SW480 (cell line): ENCODE data around the gene NANOS3.

ENCODE experiments used
- DNase-seq: peaks from one replicate; pipeline ENCODE4 v3.0.0-alpha.2; 2016; ENCODE audit warnings: low spot score

NANOS3 gene

GRCh38 chr19:13876834-13877233, at the start of gene NANOS3:
NANOS3 (plus strand) TSS chr19:13877134; CDS start chr19:13877249, 115 bp downstream.
- DNase-seq: no peak

- DNase-seq: no peak
Measured at GRCh38 chr19:13827656-13828055, 49.3 kb upstream of the NANOS3 start.

GRCh38 chr19:13830114-13830740, 46.7 kb upstream of the NANOS3 start:
- DNase-seq: no peak

- no peak for DNase-seq
Measured at GRCh38 chr19:13830741-13831536, 46.0 kb upstream of the NANOS3 start.

- DNase-seq: no peak
Measured at GRCh38 chr19:13831537-13832467, 45.1 kb upstream of the NANOS3 start.

- peak; percentile 89 for DNase-seq
Measured at GRCh38 chr19:13833330-13834243, 43.3 kb upstream of the NANOS3 start.

- DNase-seq: peak; percentile 76
Measured at GRCh38 chr19:13834244-13835069, 42.5 kb upstream of the NANOS3 start.

- DNase-seq: no peak
Measured at GRCh38 chr19:13835791-13836723, 40.9 kb upstream of the NANOS3 start.

- no peak for DNase-seq
Measured at GRCh38 chr19:13838435-13839129, 38.4 kb upstream of the NANOS3 start.

- no peak for DNase-seq
Measured at GRCh38 chr19:13839130-13839937, 37.6 kb upstream of the NANOS3 start.

GRCh38 chr19:13839938-13840304, 37.0 kb upstream of the NANOS3 start:
- no peak for DNase-seq

GRCh38 chr19:13840305-13841085, 36.4 kb upstream of the NANOS3 start:
- peak; percentile 82 for DNase-seq

GRCh38 chr19:13841086-13841961, 35.6 kb upstream of the NANOS3 start:
- peak; percentile 68 for DNase-seq

- no peak for DNase-seq
Measured at GRCh38 chr19:13841962-13842290, 35.0 kb upstream of the NANOS3 start.

- DNase-seq: peak; percentile 67
Measured at GRCh38 chr19:13842291-13843103, 34.4 kb upstream of the NANOS3 start.
